Measurements from ENCODE around the gene QPCT.
"Not testable (repeated sequence)": the region's sequence is repeated elsewhere in the genome, so short reads cannot be mapped to it uniquely, and the experiment has no call there.

Gene QPCT

GRCh38 chr2:37358466-37358865, 14.0 kb downstream of the QPCT start:
- no peak for DNase-seq

GRCh38 chr2:37361216-37361815, 16.9 kb downstream of the QPCT start:
- peak; percentile 42 to 45 (median 43) for DNase-seq

- no peak for DNase-seq
Measured at GRCh38 chr2:37361994-37362698, 17.7 kb downstream of the QPCT start.

- DNase-seq: no peak
Measured at GRCh38 chr2:37364351-37364750, 19.9 kb downstream of the QPCT start.

- DNase-seq: no peak
Measured at GRCh38 chr2:37365669-37366068, 21.2 kb downstream of the QPCT start.

- DNase-seq: peak; percentile 39 to 49 (median 40)
Measured at GRCh38 chr2:37366773-37367172, 22.3 kb downstream of the QPCT start.

- DNase-seq: no peak
Measured at GRCh38 chr2:37367310-37367709, 22.9 kb downstream of the QPCT start.

- no peak for DNase-seq
Measured at GRCh38 chr2:37367984-37368383, 23.6 kb downstream of the QPCT start.

- no peak for DNase-seq
Measured at GRCh38 chr2:37370666-37371065, 26.2 kb downstream of the QPCT start.

GRCh38 chr2:37372000-37372399, 27.6 kb downstream of the QPCT start:
- no peak for DNase-seq

GRCh38 chr2:37375741-37376288, 31.4 kb downstream of the QPCT start:
- no peak for DNase-seq

- no peak for DNase-seq
Measured at GRCh38 chr2:37376421-37377186, 32.2 kb downstream of the QPCT start.

- peak; percentile 6 to 48 (median 42) for DNase-seq
Measured at GRCh38 chr2:37377187-37377532, 32.7 kb downstream of the QPCT start.

- no peak for DNase-seq
Measured at GRCh38 chr2:37378411-37378810, 34.0 kb downstream of the QPCT start.

- no peak for DNase-seq
Measured at GRCh38 chr2:37379881-37380296, 35.5 kb downstream of the QPCT start.

- not testable (repeated sequence) for DNase-seq
Measured at GRCh38 chr2:37380787-37381186, 36.4 kb downstream of the QPCT start.

- DNase-seq: not testable (repeated sequence)
Measured at GRCh38 chr2:37384261-37384660, 39.8 kb downstream of the QPCT start.

- DNase-seq: peak in 1 of 3 donors; percentile 18
Measured at GRCh38 chr2:37387148-37387835, 42.9 kb downstream of the QPCT start.

- peak; percentile 29 to 43 (median 38) for DNase-seq
Measured at GRCh38 chr2:37388074-37388473, 43.6 kb downstream of the QPCT start.

GRCh38 chr2:37389395-37389794, 45.0 kb downstream of the QPCT start:
- DNase-seq: no peak

GRCh38 chr2:37389989-37390765, 45.7 kb downstream of the QPCT start:
- peak; percentile 94 to 99 (median 97) for DNase-seq

- no peak for DNase-seq
Measured at GRCh38 chr2:37390777-37391176, 46.3 kb downstream of the QPCT start.
